IPS-20b (cell line): ENCODE measurements around the gene C1orf159.

Experiments
- H3K27ac ChIP-seq: one replicate; pipeline ENCODE4 v1.5.1; 2013; ENCODE audit warnings: low read length
- H3K27me3 ChIP-seq: 2 replicates; pipeline ENCODE4 v1.6.1; 2013; ENCODE audit warnings: mild to moderate bottlenecking, low read length, inconsistent platforms; ENCODE audit not compliant: insufficient read depth
- H3K36me3 ChIP-seq: 2 replicates; pipeline ENCODE4 v1.6.1; 2013; ENCODE audit warnings: low read depth, mild to moderate bottlenecking, inconsistent platforms, low read length, moderate library complexity; ENCODE audit not compliant: insufficient read depth
- H3K4me1 ChIP-seq: 2 replicates; pipeline ENCODE4 v1.6.1; 2013; ENCODE audit warnings: mild to moderate bottlenecking, control low read depth, inconsistent platforms, low read length, moderate library complexity; ENCODE audit not compliant: insufficient read depth
- H3K4me3 ChIP-seq: 2 replicates; pipeline ENCODE4 v1.5.1; 2013; ENCODE audit warnings: mild to moderate bottlenecking, low read length, inconsistent platforms
- H3K9ac ChIP-seq: 2 replicates; pipeline ENCODE4 v1.6.1; 2013; ENCODE audit warnings: low read depth, mild to moderate bottlenecking, inconsistent platforms, low read length, moderate library complexity
- H3K9me3 ChIP-seq: 2 replicates; pipeline ENCODE4 v1.6.1; 2013; ENCODE audit warnings: mild to moderate bottlenecking, low read depth, low read length, inconsistent platforms; ENCODE audit not compliant: insufficient read depth

Gene C1orf159

DNA sequence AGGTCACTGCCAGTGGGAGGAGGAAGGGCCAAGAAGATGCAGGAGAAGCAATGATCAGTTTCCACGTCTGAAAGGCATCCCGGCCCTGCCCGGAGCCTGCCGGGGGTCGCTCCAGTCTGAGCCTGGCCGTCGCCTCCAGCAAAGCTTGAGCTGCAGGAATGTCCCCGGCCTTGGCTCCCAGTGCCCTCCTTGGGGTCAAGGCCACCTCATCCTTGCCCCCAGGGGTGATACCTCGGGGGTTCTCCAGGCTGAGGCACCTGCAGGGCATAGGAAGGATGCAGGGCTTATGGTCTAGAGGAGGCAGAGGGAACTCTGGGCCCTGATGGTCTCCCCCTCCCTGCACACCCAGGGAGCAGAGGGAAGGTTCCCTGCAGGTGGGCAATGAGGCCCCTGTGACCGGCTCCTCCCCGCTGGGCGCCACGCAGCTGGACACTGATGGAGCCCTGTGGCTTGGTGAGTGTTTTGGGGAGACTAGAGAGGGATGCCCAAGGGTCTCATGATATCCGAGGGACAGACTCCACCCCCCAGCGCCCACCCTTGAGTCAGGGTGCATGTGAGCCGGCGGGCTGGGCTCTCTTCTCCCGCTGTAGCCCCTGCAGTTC is 61.7 kb downstream of the C1orf159 start:
- Histone ChIP-seq H3K4me1 (no peaks in the 10 kb centered on the region), H3K4me3 (no peak overlapping the region), H3K9me3 (no peaks in the 10 kb centered on the region), H3K36me3 (peaks cover 31% of the 10 kb centered on the region), H3K27me3 (peaks cover 22% of the 10 kb centered on the region), H3K27ac (no peak overlapping the region), H3K9ac (no peak overlapping the region)

DNA sequence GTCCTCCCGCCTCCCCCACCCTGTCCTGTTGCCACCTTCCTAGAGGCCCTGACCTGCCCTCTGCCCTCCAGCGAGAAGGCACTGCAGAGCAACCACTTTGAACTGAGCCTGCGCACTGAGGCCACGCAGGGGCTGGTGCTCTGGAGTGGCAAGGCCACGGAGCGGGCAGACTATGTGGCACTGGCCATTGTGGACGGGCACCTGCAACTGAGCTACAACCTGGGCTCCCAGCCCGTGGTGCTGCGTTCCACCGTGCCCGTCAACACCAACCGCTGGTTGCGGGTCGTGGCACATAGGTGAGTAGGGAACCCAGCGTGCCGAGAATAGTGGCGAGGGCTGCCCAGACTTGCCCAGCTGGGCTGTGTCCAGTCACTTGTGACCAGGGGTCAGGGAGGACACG is 62.2 kb downstream of the C1orf159 start:
- Histone ChIP-seq H3K9ac (no peak overlapping the region), H3K27me3 (peaks cover 18% of the 10 kb centered on the region), H3K4me3 (no peak overlapping the region), H3K4me1 (no peaks in the 10 kb centered on the region), H3K27ac (no peak overlapping the region), H3K36me3 (peaks cover 31% of the 10 kb centered on the region), H3K9me3 (no peaks in the 10 kb centered on the region)

DNA sequence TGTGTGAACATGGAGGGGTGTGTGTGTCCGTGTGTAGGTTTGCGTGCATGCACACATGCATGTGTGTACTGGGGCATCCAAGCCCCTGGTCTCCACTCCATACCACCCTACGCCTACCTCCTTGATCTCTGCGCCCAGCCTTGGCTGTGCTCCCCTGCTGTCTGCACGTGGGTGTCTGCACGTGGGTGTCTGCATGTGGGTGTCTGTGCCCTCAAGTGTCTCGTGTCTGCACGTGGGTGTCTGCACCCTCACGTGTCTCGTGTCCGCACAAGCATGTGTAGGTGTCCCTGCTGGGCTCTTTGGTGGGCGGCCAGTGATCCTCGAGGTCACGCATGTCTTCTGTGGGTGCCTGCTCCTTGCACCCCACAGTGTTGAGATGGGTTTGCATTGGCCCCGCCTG is 62.9 kb downstream of the C1orf159 start:
- Histone ChIP-seq H3K9ac (no peak overlapping the region), H3K4me3 (no peak overlapping the region), H3K36me3 (peaks cover 31% of the 10 kb centered on the region), H3K27ac (no peak overlapping the region), H3K4me1 (no peaks in the 10 kb centered on the region), H3K9me3 (no peaks in the 10 kb centered on the region), H3K27me3 (peaks cover 11% of the 10 kb centered on the region)

DNA sequence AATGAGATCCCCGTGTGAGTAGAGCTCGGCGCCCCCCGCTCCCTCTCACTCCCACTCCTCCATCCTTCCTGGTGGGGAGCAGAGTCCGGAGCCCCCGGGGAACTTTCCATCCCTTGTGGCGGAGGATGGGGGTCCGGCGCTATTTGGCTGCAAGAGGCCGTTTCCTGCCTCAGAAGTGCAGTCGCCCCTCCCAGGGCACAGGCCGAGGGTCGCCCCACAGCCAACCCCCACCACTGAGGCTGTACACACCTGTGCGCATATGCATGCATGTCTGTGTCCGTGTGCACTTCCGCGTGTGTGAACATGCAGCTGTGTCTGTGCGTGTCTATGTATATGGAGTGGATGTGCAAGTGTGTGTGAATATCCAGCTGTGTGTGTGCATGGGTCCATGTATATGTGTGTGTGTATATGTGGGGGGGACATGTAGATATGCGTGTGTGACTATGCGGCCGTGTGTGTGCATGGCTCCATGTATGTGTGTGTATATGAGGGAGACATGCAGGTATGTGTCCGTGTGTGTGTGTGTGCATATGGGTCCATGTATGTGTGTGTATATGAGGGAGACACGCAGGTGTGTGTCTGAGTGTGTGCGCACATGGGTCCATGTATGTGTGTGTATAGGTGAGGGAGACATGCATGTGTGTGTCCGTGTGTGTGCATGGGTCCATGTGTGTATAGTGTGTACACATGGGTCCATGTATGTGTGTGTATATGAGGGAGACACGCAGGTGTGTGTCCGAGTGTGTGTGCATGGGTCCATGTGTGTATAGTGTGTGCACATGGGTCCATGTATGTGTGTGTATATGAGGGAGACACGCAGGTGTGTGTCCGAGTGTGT is 63.7 kb downstream of the C1orf159 start:
- H3K9ac ChIP-seq: no peak overlapping the region
- H3K27ac ChIP-seq: no peak overlapping the region
- H3K4me1 ChIP-seq: no peaks in the 10 kb centered on the region
- 0 out of 2 replicates have a peak, but pooled peaks cover 3% of the 10 kb centered on the region for H3K27me3 ChIP-seq
- peaks cover 35% of the 10 kb centered on the region for H3K36me3 ChIP-seq
- no peak overlapping the region for H3K4me3 ChIP-seq
- no peaks in the 10 kb centered on the region for H3K9me3 ChIP-seq

DNA sequence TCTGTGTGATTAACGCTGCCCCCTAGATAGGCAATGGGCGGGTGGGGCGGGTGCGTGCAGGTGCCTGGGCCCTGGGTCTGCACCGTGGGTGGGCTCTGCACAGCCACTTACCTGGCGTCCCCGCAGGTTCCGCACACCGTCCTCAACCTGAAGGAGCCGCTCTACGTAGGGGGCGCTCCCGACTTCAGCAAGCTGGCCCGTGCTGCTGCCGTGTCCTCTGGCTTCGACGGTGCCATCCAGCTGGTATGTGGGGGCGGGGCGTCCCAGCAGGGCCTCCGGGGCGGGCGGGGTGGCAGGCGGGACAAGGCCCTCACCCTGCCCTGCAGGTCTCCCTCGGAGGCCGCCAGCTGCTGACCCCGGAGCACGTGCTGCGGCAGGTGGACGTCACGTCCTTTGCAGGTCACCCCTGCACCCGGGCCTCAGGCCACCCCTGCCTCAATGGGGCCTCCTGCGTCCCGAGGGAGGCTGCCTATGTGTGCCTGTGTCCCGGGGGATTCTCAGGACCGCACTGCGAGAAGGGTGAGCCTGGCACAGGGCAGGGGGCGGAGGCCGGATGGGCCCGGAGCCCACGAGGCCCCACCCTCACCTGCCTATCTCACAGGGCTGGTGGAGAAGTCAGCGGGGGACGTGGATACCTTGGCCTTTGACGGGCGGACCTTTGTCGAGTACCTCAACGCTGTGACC is 64.6 kb downstream of the C1orf159 start:
- H3K27ac ChIP-seq: no peak overlapping the region
- H3K4me3 ChIP-seq: no peak overlapping the region
- no peak overlapping the region for H3K9ac ChIP-seq
- no peaks in the 10 kb centered on the region for H3K9me3 ChIP-seq
- no peaks in the 10 kb centered on the region for H3K4me1 ChIP-seq
- no peaks in the 10 kb centered on the region for H3K27me3 ChIP-seq
- H3K36me3 ChIP-seq: peaks cover 39% of the 10 kb centered on the region

DNA sequence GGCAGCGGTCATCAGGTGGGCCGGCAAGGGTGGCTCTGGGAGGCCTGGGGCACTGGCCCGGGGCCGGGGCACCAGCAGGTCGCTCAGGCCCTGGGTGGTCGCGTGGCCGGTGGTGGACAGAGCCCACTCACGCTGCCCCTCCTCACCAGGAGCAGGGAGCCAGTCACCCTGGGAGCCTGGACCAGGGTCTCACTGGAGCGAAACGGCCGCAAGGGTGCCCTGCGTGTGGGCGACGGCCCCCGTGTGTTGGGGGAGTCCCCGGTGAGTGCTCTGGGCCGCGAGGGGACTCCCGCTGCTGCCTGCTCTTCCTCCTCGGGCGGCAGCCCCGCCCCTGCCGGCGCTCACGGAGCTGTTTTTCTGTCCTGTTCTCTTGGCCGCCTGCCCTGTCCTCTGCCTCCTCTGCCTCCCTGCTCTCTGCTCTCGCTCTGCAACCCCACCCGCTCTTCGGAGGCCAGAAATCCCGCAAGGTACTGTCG is 65.3 kb downstream of the C1orf159 start:
- H3K4me3 ChIP-seq: no peak overlapping the region
- peaks cover 39% of the 10 kb centered on the region for H3K36me3 ChIP-seq
- no peak overlapping the region for H3K9ac ChIP-seq
- no peaks in the 10 kb centered on the region for H3K9me3 ChIP-seq
- H3K27me3 ChIP-seq: no peaks in the 10 kb centered on the region
- H3K4me1 ChIP-seq: no peaks in the 10 kb centered on the region
- H3K27ac ChIP-seq: no peak overlapping the region

DNA sequence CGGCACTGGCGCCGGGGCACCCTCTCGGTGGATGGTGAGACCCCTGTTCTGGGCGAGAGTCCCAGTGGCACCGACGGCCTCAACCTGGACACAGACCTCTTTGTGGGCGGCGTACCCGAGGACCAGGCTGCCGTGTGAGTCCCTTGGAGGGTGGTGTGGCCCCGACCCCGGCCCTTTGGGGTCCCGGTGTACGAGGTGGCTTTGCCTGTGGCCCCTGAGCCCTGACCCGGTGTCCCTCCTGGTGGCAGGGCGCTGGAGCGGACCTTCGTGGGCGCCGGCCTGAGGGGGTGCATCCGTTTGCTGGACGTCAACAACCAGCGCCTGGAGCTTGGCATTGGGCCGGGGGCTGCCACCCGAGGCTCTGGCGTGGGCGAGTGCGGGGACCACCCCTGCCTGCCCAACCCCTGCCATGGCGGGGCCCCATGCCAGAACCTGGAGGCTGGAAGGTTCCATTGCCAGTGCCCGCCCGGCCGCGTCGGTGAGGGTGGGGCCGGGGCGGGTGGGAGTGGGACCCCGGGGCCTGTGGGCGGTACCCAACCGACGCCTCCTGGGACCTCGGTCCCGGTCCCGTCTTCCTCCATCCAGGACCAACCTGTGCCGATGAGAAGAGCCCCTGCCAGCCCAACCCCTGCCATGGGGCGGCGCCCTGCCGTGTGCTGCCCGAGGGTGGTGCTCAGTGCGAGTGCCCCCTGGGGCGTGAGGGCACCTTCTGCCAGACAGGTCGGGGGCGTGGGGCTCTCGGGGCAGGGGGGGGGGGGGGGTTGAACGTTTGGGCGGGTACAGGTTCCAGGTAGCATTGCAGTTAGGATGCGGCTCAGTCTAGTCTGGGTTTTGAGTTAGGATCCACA is 66.3 kb downstream of the C1orf159 start:
- Histone ChIP-seq H3K4me1 (no peaks in the 10 kb centered on the region), H3K27me3 (no peaks in the 10 kb centered on the region), H3K4me3 (no peak overlapping the region), H3K9me3 (no peaks in the 10 kb centered on the region), H3K27ac (no peak overlapping the region), H3K9ac (no peak overlapping the region), H3K36me3 (peaks cover 40% of the 10 kb centered on the region)

DNA sequence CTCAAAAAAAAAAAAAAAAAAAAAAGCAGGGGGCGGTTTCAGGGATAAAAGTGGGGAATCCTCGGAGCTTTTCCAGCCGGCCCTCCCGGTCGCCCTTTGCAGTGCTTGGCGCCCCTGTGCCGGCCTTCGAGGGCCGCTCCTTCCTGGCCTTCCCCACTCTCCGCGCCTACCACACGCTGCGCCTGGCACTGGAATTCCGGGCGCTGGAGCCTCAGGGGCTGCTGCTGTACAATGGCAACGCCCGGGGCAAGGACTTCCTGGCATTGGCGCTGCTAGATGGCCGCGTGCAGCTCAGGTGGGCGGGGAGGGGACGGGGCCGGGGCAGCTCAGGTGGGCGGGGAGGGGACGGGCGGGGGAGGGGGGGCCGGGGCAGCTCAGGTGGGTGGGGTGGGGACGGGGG is 67.1 kb downstream of the C1orf159 start:
- H3K4me3 ChIP-seq: no peak overlapping the region
- H3K9me3 ChIP-seq: no peaks in the 10 kb centered on the region
- no peaks in the 10 kb centered on the region for H3K4me1 ChIP-seq
- H3K9ac ChIP-seq: no peak overlapping the region
- H3K27me3 ChIP-seq: no peaks in the 10 kb centered on the region
- H3K36me3 ChIP-seq: peaks cover 39% of the 10 kb centered on the region
- no peak overlapping the region for H3K27ac ChIP-seq

DNA sequence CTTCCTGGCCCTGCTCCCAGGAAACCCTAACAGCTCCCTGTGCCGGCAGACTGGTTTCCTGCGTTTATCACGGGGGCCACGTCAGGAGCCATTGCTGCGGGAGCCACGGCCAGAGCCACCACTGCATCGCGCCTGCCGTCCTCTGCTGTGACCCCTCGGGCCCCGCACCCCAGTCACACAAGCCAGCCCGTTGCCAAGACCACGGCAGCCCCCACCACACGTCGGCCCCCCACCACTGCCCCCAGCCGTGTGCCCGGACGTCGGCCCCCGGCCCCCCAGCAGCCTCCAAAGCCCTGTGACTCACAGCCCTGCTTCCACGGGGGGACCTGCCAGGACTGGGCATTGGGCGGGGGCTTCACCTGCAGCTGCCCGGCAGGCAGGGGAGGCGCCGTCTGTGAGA is 67.9 kb downstream of the C1orf159 start:
- H3K27ac ChIP-seq: no peak overlapping the region
- H3K36me3 ChIP-seq: peaks cover 41% of the 10 kb centered on the region
- no peaks in the 10 kb centered on the region for H3K27me3 ChIP-seq

DNA sequence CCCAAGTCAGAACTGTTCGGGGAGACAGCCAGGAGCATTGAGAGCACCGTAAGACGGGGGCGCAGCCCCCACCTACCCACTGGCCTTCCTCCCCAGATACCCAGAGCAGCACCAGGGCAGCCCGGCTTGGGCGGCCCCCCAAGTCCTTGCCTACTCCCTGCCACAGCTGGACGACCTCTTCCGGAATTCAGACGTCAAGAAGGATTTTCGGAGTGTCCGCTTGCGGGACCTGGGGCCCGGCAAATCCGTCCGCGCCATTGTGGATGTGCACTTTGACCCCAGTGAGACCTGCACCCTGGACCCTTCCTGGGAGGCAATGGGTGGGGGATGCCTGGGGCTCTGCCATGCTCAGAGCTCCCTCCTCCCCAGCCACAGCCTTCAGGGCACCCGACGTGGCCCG is 68.5 kb downstream of the C1orf159 start:
- peaks cover 35% of the 10 kb centered on the region for H3K36me3 ChIP-seq
- no peak overlapping the region for H3K4me3 ChIP-seq
- H3K9me3 ChIP-seq: no peaks in the 10 kb centered on the region
- no peak overlapping the region for H3K27ac ChIP-seq
- no peaks in the 10 kb centered on the region for H3K4me1 ChIP-seq
- no peak overlapping the region for H3K9ac ChIP-seq
- no peaks in the 10 kb centered on the region for H3K27me3 ChIP-seq

More for the DNA sequence above, 67.9 kb downstream of the C1orf159 start:
- H3K4me1 ChIP-seq: no peaks in the 10 kb centered on the region
- H3K9me3 ChIP-seq: no peaks in the 10 kb centered on the region
- H3K9ac ChIP-seq: no peak overlapping the region
- H3K4me3 ChIP-seq: no peak overlapping the region

DNA sequence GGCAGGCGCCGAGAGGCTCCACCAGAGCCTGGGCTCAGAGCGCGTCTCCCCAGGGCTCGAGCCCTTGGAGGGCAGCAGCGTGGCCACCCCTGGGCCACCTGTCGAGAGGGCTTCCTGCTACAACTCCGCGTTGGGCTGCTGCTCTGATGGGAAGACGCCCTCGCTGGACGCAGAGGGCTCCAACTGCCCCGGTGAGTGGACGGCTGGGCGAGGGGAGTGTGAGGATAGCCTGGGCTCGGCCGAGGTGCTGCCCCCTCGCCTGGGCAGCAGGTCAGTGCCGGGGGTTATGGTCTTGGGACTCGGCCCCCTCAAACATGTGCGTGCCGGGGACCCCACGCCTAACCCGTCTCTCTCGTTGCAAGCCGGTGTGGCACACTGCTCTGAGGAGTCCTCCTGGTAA is 69.1 kb downstream of the C1orf159 start:
- Histone ChIP-seq H3K4me3 (no peak overlapping the region), H3K36me3 (peaks cover 29% of the 10 kb centered on the region), H3K27ac (no peak overlapping the region), H3K4me1 (no peaks in the 10 kb centered on the region), H3K9me3 (no peaks in the 10 kb centered on the region), H3K27me3 (no peaks in the 10 kb centered on the region), H3K9ac (no peak overlapping the region)
